ENCODE results near the gene SEMA5A.

DNA sequence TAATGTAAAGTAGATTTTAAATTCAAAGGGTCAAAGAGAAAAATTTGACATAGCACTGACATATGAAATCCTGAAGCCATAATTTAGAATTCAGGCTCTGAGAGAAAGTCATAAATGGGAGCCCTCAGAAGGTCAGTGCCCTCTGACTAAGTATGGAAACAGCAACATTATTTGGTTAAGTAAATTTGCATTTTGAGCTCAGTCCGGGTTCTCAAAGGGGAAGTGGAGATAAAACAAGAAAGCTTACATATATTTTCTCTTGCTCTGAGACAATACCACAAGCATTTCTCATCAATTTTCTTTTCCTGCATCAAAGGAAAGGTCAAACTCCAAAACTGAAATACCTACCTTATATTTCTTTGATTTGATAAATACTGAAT, 348.0 kb downstream of the SEMA5A start:
- TF ChIP-seq, protein P1, sequence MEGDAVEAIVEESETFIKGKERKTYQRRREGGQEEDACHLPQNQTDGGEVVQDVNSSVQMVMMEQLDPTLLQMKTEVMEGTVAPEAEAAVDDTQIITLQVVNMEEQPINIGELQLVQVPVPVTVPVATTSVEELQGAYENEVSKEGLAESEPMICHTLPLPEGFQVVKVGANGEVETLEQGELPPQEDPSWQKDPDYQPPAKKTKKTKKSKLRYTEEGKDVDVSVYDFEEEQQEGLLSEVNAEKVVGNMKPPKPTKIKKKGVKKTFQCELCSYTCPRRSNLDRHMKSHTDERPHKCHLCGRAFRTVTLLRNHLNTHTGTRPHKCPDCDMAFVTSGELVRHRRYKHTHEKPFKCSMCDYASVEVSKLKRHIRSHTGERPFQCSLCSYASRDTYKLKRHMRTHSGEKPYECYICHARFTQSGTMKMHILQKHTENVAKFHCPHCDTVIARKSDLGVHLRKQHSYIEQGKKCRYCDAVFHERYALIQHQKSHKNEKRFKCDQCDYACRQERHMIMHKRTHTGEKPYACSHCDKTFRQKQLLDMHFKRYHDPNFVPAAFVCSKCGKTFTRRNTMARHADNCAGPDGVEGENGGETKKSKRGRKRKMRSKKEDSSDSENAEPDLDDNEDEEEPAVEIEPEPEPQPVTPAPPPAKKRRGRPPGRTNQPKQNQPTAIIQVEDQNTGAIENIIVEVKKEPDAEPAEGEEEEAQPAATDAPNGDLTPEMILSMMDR (IDR thresholded peaks at IDR 0.05), result no peak
- TF ChIP-seq POLR2A (IDR thresholded peaks at IDR 0.05), result no peak

All from uterus (tissue), 2 donors.